Stimulated activated CD8-positive, alpha-beta memory T cell treated with anti-CD3 and anti-CD28 coated beads, Interleukin-2, amount 100 ng/mL, for 1 hour (primary cell): ENCODE data around the gene ZNF28.
"Not testable (repeated sequence)": the region's sequence is repeated elsewhere in the genome, so short reads cannot be mapped to it uniquely, and the experiment has no call there.

Experiments used
- DNase-seq, 2 donors: peaks; one replicate each; pipeline ENCODE4 v3.0.0-alpha.2; 2020; ENCODE audit warnings: low read depth in 2 of 2

ZNF28 gene

GRCh38 chr19:52821204-52821960 lies at the start of gene ZNF28:
TSS of gene ZNF28 (minus strand) at chr19:52821633. CDS start at chr19:52817958, 3,675 bp downstream.
- peak; percentile 23 to 40 for DNase-seq

DNA sequence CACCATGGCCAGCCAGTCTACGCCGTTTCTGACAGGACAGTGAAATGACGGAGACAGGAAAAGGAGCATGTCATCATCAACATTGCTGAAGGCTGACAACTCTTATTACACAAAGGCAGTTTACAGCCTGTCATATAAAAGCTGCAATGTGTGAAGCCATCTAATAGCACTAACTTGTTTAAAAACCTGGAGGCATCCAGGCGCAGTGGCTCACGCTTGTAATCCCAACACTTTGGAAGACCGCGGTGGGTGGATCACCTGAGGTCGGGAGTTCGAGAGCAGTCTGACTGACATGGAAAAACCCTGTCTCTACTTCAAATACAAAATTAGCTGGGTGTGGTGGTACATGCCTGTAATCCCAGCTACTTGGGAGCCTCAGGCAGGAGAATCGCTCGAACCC lies 46.6 kb upstream of the ZNF28 start:
- DNase-seq: not testable (repeated sequence)

- DNase-seq: peak; percentile 48 to 52
Measured at GRCh38 chr19:52857378-52858191, 36.2 kb upstream of the ZNF28 start, which contains the start of gene ZNF468. TSS of gene ZNF468 (minus strand) at chr19:52857619. CDS start at chr19:52854272, 3,347 bp downstream.

- not testable (repeated sequence) for DNase-seq
Measured at GRCh38 chr19:52856540-52857377, 35.3 kb upstream of the ZNF28 start.

DNA sequence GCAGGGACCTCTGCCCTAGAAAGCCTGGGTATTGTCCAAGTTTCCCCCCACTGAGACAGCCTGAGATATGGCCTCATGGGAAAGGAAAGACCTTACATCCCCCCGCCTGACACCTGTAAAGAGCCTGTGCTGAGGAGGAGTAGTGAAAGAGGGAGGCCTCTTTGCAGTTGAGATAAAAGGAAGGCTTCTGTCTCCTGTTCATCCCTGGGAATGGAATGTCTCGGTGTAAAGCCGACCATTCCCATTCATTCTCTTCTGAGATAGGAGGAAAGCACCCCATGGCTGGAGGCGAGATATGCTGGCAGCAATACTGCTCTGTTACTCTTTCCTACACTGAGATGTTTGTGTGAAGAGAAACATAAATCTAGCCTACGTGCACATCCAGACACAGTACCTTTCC lies 25.9 kb upstream of the ZNF28 start:
- DNase-seq: not testable (repeated sequence)

- not testable (repeated sequence) for DNase-seq
Measured at GRCh38 chr19:52840825-52841465, 19.5 kb upstream of the ZNF28 start.

GRCh38 chr19:52834289-52834688 lies 12.9 kb upstream of the ZNF28 start:
- DNase-seq: not testable (repeated sequence)

DNA sequence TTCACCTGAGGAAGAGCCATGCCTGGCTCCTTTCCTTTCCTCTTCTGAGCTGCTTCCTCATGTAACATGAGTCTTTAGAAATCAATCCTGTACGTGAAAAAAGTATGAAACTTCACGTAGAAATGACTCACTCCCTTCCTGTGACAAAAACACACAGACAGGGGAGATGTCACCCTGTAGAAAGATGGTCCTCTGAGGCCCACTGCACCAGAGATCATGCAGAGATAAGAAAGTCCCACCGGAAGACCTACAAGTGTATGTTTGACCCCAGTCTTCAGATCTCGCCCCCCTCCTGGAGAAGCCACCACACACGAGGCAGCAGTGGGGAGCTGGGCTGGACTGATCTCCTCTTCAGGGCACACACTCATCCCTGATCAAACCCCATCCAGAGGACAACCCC lies 12.1 kb upstream of the ZNF28 start:
- not testable (repeated sequence) for DNase-seq

- DNase-seq: not testable (repeated sequence)
Measured at GRCh38 chr19:52829866-52830265, 8.4 kb upstream of the ZNF28 start.

GRCh38 chr19:52825765-52826164 lies 4.3 kb upstream of the ZNF28 start:
- no peak for DNase-seq

GRCh38 chr19:52823676-52824075 lies 2.2 kb upstream of the ZNF28 start:
- DNase-seq: no peak

DNA sequence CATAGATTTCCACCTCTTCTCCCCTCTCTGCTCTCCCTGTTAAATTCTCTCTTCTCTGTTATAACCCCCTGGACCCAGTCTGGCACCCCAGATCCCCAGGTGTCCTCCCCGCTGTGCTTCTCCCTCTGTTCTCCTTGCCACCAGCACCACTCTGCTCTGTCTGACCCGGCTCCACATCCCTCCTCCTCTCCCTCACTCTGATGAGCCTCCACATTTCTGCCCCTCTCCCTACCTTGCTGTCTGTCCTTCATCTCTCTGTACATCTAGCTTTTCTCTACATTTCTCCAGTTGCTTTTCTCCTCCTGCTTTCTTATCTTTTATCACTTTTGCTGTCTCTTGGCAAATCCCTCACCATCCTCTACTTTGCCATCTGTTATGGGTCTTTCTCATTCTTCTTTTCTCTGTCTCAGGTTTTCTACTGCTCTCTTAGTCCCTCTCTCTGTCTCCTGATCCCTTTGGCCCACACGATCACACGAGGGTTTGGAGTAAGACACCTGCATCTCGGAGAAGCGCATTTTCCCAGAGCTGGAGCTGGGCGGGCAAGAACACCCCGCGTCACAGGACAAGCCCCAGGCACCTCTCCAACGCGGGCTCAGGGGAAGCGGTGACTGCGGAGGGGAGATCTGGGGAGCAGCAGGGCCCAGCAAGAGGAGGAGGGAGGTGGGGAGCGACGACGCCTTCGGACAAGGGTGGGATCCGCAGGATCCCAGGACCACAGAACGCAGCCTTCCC lies 795 bp downstream of the ZNF28 start:
- not testable (repeated sequence) for DNase-seq

- no peak for DNase-seq
Measured at GRCh38 chr19:52809801-52810200, 11.6 kb downstream of the ZNF28 start.

- not testable (repeated sequence) for DNase-seq
Measured at GRCh38 chr19:52799950-52800640, 21.3 kb downstream of the ZNF28 start.

DNA sequence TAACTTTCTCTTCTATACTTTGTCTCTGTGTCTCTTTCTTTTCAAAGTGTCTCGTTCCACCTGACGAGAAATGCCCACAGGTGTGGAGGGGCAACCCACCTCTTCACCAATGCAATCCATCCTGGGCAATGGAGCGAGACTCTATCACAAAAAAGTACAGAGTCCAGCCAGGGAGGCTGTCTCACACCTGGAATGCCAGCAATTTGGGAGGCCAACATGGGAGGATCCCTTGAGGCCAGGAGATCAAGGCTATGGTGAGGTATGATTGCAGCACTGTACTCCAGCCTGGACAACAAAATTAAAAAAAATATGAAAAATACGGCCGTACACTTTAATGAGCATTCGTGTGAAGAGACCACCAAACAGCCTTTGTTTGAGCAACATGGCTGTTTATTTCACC lies 32.0 kb downstream of the ZNF28 start:
- DNase-seq: no peak

DNA sequence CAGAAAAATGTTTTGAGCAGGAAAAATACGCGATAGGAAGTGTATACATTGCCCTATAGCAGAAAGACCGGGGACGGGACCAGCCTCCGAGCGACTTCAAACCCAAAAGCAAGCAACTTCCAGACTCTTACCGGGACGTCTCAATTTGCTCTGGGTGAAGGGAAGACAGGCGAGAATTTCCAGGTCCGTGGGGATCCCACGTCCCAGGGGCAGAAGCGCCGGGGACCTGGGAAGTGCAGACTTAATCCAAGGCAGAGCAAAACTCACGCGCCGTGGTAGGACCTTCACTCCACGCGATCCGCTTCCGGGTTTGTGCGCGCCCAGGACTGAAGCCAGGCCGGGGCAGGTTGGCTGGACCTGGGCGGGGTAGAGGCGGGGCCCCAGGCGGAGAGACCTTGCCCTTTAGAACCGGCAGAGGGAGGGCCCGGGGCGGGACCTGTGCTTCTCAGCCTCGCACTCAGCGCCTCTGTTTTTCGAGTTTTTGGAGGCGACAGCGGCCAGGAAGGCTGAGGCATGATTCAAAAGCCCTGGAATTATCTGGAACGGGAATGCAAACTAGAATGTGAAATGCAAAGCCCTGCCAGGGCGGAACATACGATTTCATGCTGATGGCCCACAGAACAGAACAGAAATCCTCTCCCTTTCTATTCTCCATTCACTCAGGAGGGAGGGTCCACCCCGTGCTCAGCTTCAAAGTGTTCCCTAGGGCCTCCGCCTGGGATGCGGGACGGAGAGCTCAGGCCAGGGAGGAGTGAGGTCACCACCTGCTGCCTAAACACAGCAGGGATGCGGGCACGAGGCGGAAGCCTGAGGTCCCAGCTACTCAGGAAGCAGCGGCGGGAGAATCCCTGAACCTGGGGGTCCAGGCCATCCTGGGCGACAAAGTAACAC lies 34.7 kb downstream of the ZNF28 start, which contains the start of gene ZNF600:
ZNF600 (minus strand) TSS at position 328 of the 891 bp plus-strand sequence. CDS start 7,903 bp downstream, outside the sequence.
- peak; percentile 24 to 62 for DNase-seq

- no peak for DNase-seq
Measured at GRCh38 chr19:52786078-52786463, 35.4 kb downstream of the ZNF28 start.

GRCh38 chr19:52785506-52785905 lies 35.9 kb downstream of the ZNF28 start:
- no peak for DNase-seq

DNA sequence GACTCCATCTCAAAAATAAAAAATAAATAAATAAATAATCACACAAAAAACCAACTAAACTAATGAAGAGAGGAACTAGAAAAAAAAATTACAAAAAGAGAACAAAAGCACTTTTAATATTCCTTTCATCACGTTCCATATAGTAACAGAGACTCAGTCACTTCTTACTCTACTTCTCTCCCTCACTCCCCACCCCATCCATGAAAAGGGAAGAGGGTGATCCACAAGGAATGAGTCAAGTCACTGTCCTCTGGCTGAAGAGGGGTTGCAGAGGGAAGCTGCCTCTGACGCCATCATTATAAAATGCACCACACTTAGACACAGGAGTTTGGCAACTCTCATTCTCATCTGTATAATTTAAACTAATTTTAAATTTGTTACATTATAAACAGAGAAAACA lies 38.6 kb downstream of the ZNF28 start:
- DNase-seq: not testable (repeated sequence)
